WI38 (cell line): ENCODE data around the gene SLC9A9.

ENCODE experiments used
- H3K4me3 ChIP-seq: 2 replicates; pipeline ENCODE4 v1.5.1; 2011; ENCODE audit warnings: low read depth, mild to moderate bottlenecking, control low read depth, low read length
- CTCF ChIP-seq: IDR thresholded peaks from 2 replicates; pipeline ENCODE4 v1.5.1; 2012; ENCODE audit warnings: low read depth, mild to moderate bottlenecking, control low read depth, low read length

SLC9A9 gene

GRCh38 chr3:143749926-143750325, 98.3 kb downstream of the SLC9A9 start:
- no peak overlapping the region for H3K4me3 ChIP-seq
- TF ChIP-seq CTCF = no peak

GRCh38 chr3:143737065-143737464, 111.2 kb downstream of the SLC9A9 start:
- H3K4me3 ChIP-seq = no peak overlapping the region
- TF ChIP-seq CTCF = no peak

GRCh38 chr3:143736205-143736997, 111.9 kb downstream of the SLC9A9 start:
- H3K4me3 ChIP-seq = no peak overlapping the region
- TF ChIP-seq CTCF = no peak

- TF ChIP-seq CTCF = no peak
These were observed 116.5 kb downstream of the SLC9A9 start for GRCh38 chr3:143731776-143732175.

GRCh38 chr3:143731320-143731719, 116.9 kb downstream of the SLC9A9 start:
- TF ChIP-seq CTCF = no peak
- no peak overlapping the region for H3K4me3 ChIP-seq

More at GRCh38 chr3:143731776-143732175, 116.5 kb downstream of the SLC9A9 start:
- no peak overlapping the region for H3K4me3 ChIP-seq

- TF ChIP-seq CTCF = no peak
- H3K4me3 ChIP-seq = no peak overlapping the region
These were observed 120.9 kb downstream of the SLC9A9 start for GRCh38 chr3:143727391-143727790.

- H3K4me3 ChIP-seq = no peak overlapping the region
- TF ChIP-seq CTCF = no peak
These were observed 121.5 kb downstream of the SLC9A9 start for GRCh38 chr3:143726727-143727126.
